ENCODE data around the gene PLD5. TPM values are rescaled to one million over a fixed set of nuclear protein-coding genes. Genes with fewer than 3 reads are reported as not detected.

Gene PLD5
- polyA plus RNA-seq, 3 donors, result not detected

- 83% methylated on average over 9 of the region's 9 CpGs for WGBS (ENCODE audit: insufficient coverage)
Observed at GRCh38 chr1:242568666-242569065, 44.2 kb upstream of the PLD5 start.

GRCh38 chr1:242567596-242567995, 43.1 kb upstream of the PLD5 start:
- no peak overlapping the region for H3K4me2 ChIP-seq (replicated peaks; ENCODE audit: extremely low read depth, low read length, poor library complexity, severe bottlenecking)
- DNase-seq, result no peak
- no peak overlapping the region for H3K4me3 ChIP-seq (replicated peaks in 1 of 3; ENCODE audit: low read depth in 2 of 3, low read length in 3 of 3)
- H3K27me3 ChIP-seq (ENCODE audit: control insufficient read depth in 2 of 2, insufficient read depth in 2 of 2, low read length in 2 of 2), result no peaks in the 10 kb centered on the region
- H3K4me1 ChIP-seq (ENCODE audit: control insufficient read depth in 1 of 2, insufficient read depth in 2 of 2, low read length in 2 of 2), result no peaks in the 10 kb centered on the region
- no peak overlapping the region for H2AFZ ChIP-seq (ENCODE audit: insufficient read depth, low read depth, low read length, poor library complexity, severe bottlenecking)
- Mint-ChIP-seq H3K4me3 (no peak overlapping the region), H3K9me3 (peaks cover 0 to 10% (median 2%) of the 10 kb centered on the region in 7 donors), H3K27me3 (ENCODE audit: low read depth in 3 of 3) (peaks cover 0 to 2% (median 1%) of the 10 kb centered on the region in 3 donors), H3K4me1 (no peaks in the 10 kb centered on the region), H3K36me3 (no peaks in the 10 kb centered on the region), H3K27ac (no peak overlapping the region)
- no peak overlapping the region for H3K27ac ChIP-seq (ENCODE audit: low read depth in 1 of 2, low read length in 2 of 2)
- no peak overlapping the region for H3K9ac ChIP-seq (ENCODE audit: insufficient read depth, low read length, poor library complexity, severe bottlenecking)
- TF ChIP-seq CTCF (IDR thresholded peaks at IDR 0.05), result no peak
- intact Hi-C loops (cut with micrococcal nuclease), result no loop called here
- no peaks in the 10 kb centered on the region for H3K9me3 ChIP-seq (replicated peaks in 1 of 2; ENCODE audit: control insufficient read depth in 1 of 2, insufficient read depth in 1 of 2, low read length in 2 of 2)
- no CpG with 5 or more reads among the region's 3 CpGs for WGBS (ENCODE audit: insufficient coverage)
- H3K79me2 ChIP-seq (ENCODE audit: insufficient read depth, low read length), result no peaks in the 10 kb centered on the region
- H3K36me3 ChIP-seq (replicated peaks in 1 of 2; ENCODE audit: control insufficient read depth in 1 of 2, insufficient read depth in 2 of 2, low read length in 2 of 2), result no peaks in the 10 kb centered on the region
- H4K20me1 ChIP-seq (ENCODE audit: insufficient read depth, low read length), result no peaks in the 10 kb centered on the region

More at GRCh38 chr1:242568666-242569065, 44.2 kb upstream of the PLD5 start:
- Mint-ChIP-seq H3K4me3 (no peak overlapping the region), H3K4me1 (no peaks in the 10 kb centered on the region), H3K27me3 (ENCODE audit: low read depth in 3 of 3) (peaks cover 0 to 2% (median 1%) of the 10 kb centered on the region in 3 donors), H3K27ac (no peak overlapping the region), H3K36me3 (no peaks in the 10 kb centered on the region), H3K9me3 (peaks cover 0 to 10% (median 2%) of the 10 kb centered on the region in 7 donors)
- no peak overlapping the region for H3K4me2 ChIP-seq (replicated peaks; ENCODE audit: extremely low read depth, low read length, poor library complexity, severe bottlenecking)
- no peak for TF ChIP-seq CTCF (IDR thresholded peaks at IDR 0.05)
- H2AFZ ChIP-seq (ENCODE audit: insufficient read depth, low read depth, low read length, poor library complexity, severe bottlenecking), result no peak overlapping the region
- H3K79me2 ChIP-seq (ENCODE audit: insufficient read depth, low read length), result no peaks in the 10 kb centered on the region
- no peak overlapping the region for H3K9ac ChIP-seq (ENCODE audit: insufficient read depth, low read length, poor library complexity, severe bottlenecking)
- no peaks in the 10 kb centered on the region for H4K20me1 ChIP-seq (ENCODE audit: insufficient read depth, low read length)
- H3K9me3 ChIP-seq (replicated peaks in 1 of 2; ENCODE audit: control insufficient read depth in 1 of 2, insufficient read depth in 1 of 2, low read length in 2 of 2), result no peaks in the 10 kb centered on the region
- H3K27me3 ChIP-seq (ENCODE audit: control insufficient read depth in 2 of 2, insufficient read depth in 2 of 2, low read length in 2 of 2), result no peaks in the 10 kb centered on the region
- intact Hi-C loops (cut with micrococcal nuclease), result no loop called here
- no peak overlapping the region for H3K4me3 ChIP-seq (replicated peaks in 1 of 3; ENCODE audit: low read depth in 2 of 3, low read length in 3 of 3)
- no peaks in the 10 kb centered on the region for H3K36me3 ChIP-seq (replicated peaks in 1 of 2; ENCODE audit: control insufficient read depth in 1 of 2, insufficient read depth in 2 of 2, low read length in 2 of 2)
- no peak overlapping the region for H3K27ac ChIP-seq (ENCODE audit: low read depth in 1 of 2, low read length in 2 of 2)
- no peak for DNase-seq
- H3K4me1 ChIP-seq (ENCODE audit: control insufficient read depth in 1 of 2, insufficient read depth in 2 of 2, low read length in 2 of 2), result no peaks in the 10 kb centered on the region
